Cerebellar nuclear complex (tissue), 1 donor: ENCODE data around the gene MCC.

ENCODE experiments used
- DNase-seq, 2 experiments: peaks; one replicate each; lab custom pipeline; 2025; lab: John Stamatoyannopoulos, UW

Gene MCC

DNA sequence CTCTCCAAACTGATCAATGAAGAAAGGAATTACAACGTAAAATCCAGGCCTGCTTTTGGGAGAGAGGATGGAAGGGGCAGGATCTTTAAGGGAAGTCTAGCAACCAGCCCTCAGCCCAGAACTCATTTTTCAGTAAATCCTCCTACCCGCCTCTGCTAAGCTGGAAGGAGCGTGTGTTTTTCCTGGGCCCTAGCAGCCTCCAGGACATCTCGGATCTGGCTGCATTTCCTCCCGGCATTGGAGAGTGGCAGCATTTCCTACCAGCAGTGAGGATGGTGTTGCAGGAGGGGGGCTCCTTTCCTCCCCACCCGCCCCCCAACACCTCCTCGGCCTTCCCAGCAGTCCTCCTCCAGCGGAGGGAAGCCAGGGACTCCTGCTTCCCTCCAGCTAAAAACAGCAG lies 457.1 kb downstream of the MCC start:
- no peak for DNase-seq

DNA sequence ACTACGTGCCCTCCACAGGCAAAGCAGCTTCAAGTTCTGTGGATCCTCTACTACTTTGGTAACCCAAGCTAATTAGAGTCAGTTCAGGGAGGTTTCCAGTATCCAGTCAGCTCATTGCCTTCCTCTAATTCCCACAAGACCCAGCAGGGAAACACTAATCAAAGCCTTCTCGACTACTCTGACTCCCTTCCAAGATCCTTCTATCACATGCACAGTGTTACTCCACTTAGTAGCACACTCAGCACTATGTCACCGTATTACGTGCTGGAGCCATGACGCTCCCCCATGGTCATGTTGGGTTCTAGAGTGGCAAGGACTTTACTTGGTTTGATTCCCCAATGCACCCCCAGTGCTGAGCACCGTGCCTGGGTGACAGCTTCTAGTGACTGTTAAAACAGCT lies 458.6 kb downstream of the MCC start:
- no peak for DNase-seq

DNA sequence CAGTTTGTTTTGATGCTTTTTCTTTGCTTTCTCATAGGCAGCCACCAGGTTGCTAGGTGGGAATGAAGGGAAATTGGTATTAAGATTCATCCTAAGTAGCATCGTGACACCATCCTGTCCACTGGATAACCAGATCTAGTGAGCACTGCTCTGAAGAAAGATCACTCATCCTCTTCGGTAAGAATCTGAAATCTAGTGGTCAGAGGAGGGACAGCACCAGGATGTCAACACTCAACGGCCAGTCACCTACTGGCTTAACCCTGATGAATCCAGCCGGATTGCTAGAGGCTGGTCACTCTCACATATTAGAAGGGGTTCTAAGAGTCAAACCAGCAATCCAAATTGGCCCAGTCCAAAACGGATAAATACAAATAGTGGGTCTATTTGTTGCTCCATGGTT lies 460.8 kb downstream of the MCC start:
- no peak for DNase-seq

DNA sequence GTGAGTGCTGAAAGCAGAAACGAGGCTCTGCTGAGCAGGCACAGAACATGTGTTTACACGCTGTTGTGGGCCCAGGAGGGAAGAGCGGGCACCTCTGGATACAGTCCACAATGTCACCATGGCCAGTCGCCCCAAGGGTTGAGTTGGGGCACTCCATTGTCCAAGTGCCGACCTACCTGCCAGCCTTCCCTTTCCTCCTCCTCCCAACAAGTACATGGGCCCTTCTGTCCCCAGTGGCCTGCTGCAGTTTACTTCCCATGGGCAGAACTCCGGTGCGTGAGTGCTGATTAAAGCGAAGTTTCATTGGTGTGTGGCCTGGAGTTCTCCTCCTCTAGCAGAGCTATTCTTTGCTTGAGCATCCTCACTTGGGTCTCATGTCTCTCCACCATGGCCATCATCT lies 461.2 kb downstream of the MCC start:
- no peak for DNase-seq

DNA sequence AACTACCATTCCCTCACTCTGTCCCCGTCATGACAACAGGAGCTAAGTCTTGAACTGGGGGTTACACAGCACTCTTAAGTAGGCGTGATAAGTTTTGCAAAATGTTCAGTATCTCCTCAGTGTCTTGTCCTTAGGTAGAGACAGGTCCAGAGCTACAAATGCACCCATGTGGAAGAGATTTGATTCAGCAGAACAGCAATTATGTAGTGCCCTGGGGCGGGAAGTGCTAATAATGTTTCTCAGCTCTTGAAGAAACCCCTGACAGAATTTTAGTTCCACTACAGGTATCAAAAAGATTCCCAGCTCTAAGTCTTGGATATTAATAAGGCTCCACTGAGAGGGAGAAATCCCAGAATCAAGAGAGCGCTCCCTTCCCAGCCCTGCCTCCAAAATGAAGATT lies 462.0 kb downstream of the MCC start:
- DNase-seq = no peak

DNA sequence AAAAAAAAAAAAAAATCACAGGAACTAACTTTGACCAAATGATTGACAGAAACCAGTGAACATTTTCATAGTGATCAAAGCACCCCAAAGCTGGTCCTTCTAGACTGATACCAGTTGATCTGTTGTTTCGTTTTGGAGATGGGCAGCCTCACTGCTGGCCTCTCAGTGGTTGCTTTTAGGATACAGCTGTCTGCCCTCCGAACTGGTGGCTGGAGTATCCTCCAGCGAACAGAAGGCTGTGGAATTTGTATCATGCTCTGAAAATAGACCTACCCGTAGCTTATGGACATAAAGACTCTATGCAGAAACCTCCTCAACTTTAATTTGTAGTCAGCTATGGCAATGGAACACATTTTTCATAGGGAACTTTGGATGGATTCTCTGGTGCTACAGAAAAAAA lies 462.7 kb downstream of the MCC start:
- DNase-seq = no peak

DNA sequence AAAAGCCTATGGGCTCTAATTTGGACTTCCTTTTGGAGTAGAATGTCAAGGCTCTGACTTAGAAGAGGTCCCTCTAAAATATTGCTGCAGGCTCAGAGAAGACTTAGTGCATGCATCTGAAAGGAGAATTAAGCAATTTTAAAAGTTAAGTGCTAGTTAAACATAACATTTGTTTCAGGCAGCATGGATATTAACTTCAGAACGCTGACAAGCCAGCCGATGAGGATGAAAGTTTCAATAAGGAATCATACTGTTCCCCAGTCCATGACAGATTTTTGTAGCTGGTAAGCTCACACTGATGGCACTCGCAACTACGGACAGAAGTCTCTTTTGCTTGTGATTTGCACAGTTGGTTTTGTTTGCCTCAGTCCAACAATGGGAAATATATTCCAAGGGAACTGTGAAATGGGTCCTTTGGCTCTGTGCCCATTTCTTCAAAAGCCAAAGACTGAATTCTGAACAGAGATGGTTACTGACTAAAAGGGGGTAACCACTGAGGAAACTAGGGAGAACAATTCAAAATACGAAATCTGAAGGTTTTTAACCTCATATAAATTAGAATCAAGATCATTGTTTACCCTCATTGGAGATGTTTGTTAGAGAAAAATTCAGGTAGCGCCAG lies 464.1 kb downstream of the MCC start:
- no peak for DNase-seq

DNA sequence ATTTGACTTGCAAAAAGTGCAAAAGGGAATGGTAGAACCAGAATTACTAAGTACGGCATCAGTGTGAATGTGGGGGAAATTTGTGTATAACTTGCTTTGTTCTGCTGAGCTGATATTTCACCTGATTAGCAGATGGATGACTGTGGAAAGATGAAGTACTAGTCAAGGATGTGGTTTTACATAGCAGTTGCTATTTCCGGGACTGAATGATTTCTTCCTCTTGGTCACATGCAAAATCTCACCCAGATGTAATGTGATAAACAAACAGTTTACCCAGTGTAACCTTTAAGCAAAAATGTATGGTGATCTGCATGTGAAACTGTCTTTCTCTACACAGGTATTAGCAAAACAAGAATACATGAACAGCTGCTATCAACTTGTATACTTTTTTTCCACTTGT lies 465.6 kb downstream of the MCC start:
- no peak for DNase-seq

DNA sequence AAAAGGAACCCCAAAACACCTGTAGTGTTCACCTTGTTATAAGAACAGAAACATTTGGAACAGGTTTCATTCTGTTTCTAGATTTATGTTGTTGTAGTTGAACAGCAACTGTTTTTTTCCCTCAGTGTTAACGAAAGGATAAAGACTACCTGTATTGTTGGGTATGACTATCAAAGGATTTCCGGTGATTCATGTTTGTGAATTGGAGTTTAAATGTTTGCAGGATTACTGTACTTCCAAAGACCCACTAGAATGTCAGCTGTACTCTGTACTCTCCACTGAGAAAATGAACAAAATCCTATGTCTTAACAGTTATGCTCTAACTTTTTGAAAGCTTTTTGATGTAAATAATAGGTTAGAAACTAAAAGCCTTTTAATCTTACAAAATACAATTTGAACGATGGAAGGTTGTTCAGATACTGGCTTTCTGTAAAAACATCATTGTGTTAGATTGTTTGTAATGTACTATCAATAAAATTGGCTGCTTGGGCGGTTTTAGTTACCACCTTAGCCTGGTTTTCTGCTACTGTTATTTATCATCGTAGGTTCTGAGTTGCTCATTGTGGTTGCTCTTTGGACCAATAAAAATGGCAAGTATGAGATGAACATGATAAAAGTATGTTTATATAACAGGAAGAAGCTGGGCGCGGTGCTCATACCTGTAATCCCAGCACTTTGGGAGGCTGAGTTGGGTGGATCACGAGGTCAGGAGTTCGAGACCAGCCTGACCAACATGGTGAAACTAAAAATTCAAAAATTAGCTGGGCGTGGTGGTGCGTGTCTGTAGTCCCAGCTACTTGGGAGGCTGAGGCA lies 467.6 kb downstream of the MCC start:
- no peak for DNase-seq

DNA sequence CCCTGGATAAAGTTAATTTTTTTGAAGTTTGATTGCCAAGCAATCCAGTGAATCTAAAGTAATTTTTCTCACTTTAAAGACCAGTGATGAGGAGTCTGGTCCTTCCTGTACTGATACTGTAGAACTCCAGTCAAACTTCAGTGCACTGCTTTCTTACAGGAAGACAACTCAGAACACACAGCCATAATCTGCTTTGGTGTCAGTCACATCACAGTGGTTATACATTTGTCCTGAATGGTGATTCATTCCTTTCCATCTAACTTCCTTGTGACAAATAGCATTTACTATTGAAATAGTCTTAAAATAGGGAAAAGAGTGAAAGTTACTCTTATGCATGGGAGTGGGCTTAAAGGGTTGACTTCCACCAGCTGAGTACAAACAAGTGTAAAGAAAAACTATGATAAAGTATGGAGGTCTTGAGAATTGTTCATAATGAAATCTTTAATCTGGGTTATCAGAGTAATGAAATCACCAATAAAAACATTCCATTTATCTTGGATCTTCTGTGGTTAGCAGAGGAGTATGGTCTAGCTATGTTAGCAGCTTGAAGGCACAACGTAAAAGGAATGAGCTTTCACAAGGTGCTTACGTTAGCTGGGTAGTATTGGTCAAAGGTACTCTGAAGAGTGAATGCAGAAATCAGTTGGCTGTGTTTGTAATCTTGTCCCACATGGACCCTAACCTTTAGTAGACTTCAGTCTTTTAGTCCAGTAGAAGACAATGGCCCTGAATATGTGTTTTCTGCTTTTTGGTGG lies 470.2 kb downstream of the MCC start:
- no peak for DNase-seq

DNA sequence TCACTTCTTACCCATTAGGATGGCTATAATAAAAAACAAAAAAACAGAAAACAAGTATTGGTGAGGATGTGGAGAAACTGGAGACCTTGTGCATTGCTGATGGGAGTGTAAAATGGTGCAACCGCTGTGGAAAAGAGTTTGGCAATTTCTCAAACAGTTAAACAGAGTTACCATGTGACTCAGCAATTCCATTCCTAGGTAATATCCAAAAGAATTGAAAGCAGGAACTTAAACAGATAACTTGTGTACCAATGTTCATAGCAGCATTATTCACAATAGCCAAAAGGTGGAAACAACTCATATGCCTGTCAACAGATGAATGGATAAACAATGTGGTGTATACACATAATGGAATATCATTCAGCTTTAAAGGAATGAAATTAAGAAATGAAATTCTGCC lies 482.8 kb downstream of the MCC start:
- DNase-seq = no peak

DNA sequence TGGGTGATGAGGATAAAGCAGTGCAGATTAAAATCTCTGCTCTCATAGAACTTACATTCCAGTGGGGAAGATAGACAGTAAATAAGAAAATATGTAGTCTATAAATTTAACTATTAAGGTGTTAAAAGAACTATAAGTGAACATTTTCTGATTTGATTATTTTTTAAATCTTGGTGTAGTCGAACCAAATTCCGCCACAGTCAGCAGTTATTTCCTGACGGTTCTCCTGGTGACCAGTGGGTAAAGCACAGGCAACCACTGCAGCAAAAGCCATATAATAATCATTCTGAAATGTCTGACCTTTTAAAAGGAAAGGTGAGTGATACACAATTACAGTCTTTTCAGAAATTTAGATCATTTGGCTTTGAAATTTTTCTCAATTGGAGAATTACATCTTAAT lies 484.5 kb downstream of the MCC start:
- no peak for DNase-seq

DNA sequence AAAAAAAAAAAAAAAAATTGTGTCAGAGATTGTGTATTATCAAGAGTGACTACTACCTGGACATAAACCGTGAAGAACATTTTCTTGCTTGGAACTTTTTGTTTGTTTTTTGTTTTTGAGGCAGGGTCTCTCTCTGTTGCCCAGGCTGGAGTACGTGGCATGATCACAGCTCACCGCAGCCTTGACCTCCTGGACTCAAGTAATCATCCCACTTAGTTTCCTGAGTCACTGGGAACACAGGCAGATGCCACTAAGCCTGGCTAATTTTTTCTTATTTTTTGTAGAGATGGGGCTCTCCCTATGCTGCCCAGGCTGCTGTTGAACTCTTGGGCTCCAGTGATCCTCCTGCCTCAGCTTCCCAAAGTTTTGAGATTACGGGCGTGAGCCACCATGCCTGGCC lies 485.8 kb downstream of the MCC start:
- DNase-seq = no peak

DNA sequence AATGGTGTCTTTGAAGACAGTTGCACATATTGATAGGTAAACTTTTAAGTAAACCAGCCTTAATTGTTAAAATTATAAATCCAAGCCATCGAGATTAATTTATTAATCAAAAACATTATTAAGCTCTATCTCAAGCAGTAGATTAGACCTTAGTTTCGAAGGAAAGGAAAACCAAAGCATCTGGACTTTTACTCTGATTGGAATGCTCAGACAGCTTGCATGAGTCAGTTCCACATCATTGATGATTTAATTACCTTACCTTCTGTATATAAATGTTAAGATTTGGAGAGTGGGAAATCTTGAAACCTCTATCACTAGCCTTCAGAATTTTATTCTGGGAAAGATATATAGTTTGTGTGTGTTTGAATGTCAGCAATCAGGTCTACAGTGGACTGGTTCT lies 487.8 kb downstream of the MCC start:
- no peak for DNase-seq

DNA sequence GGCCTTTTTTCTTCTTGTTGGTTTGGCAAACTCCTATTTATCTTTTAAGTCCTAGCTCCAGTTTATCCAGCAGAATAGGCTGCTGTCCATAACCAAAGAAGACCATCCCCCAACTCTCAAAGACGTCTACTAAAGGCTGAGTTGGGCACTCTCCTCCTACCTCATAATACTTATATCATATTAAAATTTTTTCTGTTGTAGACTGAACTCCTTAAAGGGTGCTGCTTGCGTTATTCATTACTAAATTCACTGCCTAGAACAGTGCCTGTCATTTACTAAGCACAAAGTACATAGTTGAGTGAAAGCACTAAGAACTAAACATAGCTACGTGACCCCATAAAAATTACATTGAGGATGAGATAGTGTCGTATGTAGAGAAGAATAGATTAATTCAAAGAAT lies 490.0 kb downstream of the MCC start:
- DNase-seq = no peak

DNA sequence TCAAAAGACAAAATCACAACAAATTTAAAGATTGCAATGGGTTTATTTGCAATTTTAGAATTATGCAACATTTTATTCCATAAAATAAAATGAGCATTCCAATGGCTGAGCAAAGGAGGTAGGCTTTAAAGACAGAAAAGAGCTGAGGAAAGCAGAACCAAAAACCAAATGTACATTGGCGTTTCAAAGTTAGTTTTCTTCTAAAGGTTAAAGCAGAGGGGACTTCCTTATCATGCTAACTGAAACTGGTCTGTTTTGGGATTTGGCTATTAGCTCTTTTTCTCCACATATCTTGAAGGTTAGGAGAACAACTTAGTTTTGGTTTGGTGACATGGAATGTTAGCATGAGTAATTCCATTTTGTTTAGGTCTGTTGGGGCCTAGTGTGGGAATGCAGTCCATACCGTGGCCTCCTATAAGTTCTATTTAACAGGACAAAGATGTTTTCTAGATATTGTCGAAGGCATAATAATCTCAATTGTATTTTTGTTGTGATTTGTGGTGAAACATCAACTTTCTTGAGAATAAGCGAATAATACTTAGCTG lies 491.4 kb downstream of the MCC start:
- DNase-seq = no peak

DNA sequence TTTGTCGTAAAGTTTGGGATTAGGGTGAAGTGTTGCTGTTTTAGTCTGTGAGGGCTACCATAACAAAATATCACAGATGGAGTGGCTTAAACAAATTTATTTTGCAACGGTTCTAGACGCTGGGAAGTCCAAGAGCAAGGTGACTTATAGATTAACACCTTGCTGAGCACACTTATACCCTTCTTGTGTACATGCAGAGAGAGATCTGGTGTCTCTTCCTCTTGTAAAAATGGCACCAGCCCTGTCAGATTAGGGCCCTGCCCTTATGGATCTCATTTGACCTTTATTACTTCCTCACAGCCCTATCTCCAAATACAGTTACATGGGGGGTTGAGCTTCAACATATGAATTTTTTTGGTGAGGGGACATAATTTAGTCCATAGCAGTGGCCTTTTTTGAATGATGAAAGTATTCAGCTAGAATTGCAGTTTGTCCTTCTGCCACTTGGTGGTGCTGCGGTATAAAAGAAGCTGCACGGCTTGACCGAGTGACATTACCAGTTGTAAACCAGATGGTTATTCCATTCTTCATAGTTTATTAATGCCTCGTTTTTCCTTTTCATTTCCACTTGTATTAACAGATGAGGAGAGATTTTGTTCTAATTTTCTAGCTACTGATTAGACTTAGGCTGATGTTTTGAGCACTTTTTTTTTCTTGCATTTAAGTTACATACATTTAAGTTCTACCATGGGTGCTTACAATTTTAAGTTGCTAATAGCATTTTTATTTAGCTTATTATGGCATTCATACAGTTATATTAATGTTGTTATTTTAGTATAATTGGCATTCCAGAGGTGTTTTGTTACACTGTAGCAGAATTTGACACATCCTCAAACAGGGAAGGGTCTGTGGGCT lies 492.3 kb downstream of the MCC start:
- peak in 1 of 2 experiments; percentile 48 for DNase-seq

DNA sequence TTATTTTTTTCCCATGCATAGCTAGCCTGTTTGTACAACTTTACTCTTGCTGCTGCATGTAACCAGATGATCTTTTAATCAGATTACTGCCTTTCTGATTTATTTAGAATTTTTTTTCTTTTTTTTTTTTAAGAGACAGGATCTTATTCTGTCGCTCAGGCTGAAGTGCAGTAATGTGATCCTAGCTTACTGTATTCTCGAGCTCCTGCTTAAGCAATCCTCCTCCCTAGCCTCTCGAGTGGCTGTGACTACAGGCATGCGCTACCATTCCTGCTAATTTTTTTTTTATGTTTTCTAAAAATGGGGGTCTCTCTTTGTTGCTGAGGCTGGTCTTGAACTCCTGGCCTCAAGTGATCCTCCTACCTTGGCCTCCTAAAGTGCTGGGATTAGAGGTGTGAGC lies 502.0 kb downstream of the MCC start:
- no peak for DNase-seq

DNA sequence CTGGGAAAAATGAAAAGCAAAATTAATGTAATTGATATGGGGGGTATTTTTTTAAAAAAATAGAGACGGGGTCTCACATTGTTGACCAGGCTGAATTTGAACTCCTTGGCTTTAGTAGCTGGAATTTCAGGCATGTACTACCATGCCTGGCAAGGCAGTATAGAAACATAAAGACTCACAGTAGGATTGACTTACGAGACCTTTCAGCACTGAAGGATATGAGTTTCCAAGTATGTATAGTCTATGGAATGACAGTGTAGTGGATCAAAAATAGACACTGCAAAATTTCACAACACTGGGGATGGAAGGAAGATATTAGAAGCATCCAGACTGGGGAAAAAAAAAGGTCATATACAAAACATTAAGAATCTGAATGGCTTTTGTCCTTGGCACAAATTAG lies 504.9 kb downstream of the MCC start:
- no peak for DNase-seq

DNA sequence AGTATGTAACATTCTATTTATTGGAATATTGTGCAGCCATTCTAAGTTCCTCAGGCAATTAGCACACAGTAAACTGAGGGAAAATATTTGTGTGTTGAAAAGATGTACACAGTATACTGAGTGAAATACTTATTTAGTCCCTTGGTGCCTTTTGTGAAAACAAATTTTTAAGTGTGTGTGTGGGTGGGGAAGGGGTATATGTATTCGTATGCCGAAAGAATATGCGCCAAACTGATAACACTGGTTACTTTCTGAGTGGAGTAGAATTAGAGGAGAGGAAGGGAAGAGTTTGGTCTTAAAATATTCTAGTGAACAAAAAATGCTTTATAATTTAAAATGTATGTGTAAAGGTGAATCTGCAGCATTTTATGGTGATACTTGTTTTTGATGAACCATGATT lies 508.5 kb downstream of the MCC start:
- DNase-seq = no peak

DNA sequence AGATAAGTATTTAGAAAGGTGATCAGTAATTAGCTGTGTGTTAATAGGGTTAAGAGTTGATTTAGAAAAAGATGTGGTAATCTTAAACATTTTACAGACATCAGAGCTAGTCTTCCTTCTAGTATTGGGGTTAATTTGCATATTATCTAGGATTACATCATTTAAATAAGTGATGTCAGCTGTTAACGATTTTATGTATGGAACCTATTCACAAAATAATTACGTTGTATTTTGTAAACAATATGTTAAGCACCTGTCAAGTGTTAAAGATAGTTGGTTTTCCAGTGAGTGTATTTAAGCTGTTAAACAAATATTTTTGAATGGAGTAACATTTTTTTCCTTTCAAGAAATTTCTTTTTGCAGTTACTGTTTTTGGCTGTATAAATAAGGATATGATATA lies 509.4 kb downstream of the MCC start:
- no peak for DNase-seq

DNA sequence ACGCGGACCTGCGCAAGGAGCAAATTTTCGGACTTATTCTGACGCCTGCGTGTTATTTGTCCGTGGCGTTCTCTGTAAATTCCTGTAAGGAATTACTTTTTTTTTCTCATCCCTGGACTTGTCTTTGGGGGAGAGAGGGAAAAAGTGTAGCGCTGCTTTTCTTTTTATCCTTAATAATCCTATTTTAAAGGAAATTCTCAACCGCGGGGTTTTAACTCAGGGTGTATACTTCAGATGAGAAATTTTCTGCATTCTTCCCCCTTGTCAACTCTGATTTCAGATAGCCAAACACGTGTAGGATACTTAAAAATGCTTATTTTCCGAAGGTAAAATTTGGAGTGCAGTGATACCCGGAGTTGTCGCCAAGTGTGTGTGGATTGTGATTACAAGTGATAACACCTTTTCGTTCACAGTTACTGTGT lies 510.8 kb downstream of the MCC start:
- DNase-seq = no peak
